GM12892 (cell line): ENCODE data around the gene RAB11A.

Experiments
- POLR2A ChIP-seq: IDR thresholded peaks from 2 replicates; pipeline ENCODE4 v1.6.1; 2011; ENCODE audit warnings: low read depth, low read length, control low read depth
- POLR2AphosphoS5 ChIP-seq: IDR thresholded peaks from 2 replicates; pipeline ENCODE4 v1.6.1; 2011; ENCODE audit warnings: low read depth, low read length, control low read depth
- TAF1 ChIP-seq: IDR thresholded peaks from 2 replicates; pipeline ENCODE4 v1.6.1; 2011; ENCODE audit warnings: low read depth, mild to moderate bottlenecking, control low read depth, low read length, borderline replicate concordance

- TF ChIP-seq POLR2A, result no peak
- no peak for TF ChIP-seq TAF1
- TF ChIP-seq POLR2AphosphoS5, result no peak
These were observed 46.9 kb downstream of the RAB11A start for GRCh38 chr15:65916041-65916663.
